Thyroid gland (tissue), 4 donors: Measurements from ENCODE around the gene P2RX2.
A peak's percentile ranks its signal among the peaks of the same experiment; 100 is the strongest.

ENCODE experiments used
- CTCF ChIP-seq, 6 experiments: fragments of 200-600 bp in 3 of 6; fragments of 450-650 bp in 3 of 6; sonication (generic) in 3 of 6; IDR thresholded peaks; one replicate each; pipeline ENCODE4 v1.5.1; 2016 to 2019; ENCODE audit warnings: antibody characterized with exemption in 6 of 6, mild to moderate bottlenecking in 2 of 6, inconsistent platforms in 1 of 6, moderate library complexity in 1 of 6
- POLR2A ChIP-seq, 2 donors: fragments of 450-650 bp; IDR thresholded peaks; one replicate each; pipeline ENCODE4 v1.6.1; 2017; ENCODE audit warnings: antibody characterized with exemption in 2 of 2, mild to moderate bottlenecking in 2 of 2, moderate library complexity in 1 of 2

- TF ChIP-seq POLR2A (IDR thresholded peaks at IDR 0.05) (no peak), CTCF (IDR thresholded peaks at IDR 0.05) (peak in 5 of 6 experiments; percentile 20 to 77 (median 58))
Observed at GRCh38 chr12:132638541-132639408, 20.2 kb downstream of the P2RX2 start.
